K562 (cell line): ENCODE measurements around the gene AIF1L. TPM values are rescaled to one million over a fixed set of nuclear protein-coding genes. Genes with fewer than 3 reads are reported as not detected.

ENCODE experiments used
- ATAC-seq: fragments of 200-7000 bp; cut with Tn5 transposase; 3 replicates; pipeline ENCODE4 v1.9.1; 2020; ENCODE audit warnings: moderate library complexity
- BruUV-seq: library from RNA; stranded (reverse); fragments of 400-500 nt; replicated peaks from 2 replicates; lab custom pipeline; 2021; lab: Mats Ljungman, UMichigan
- CTCF ChIA-PET: fragments of 300-600 bp; formaldehyde crosslinking; extraction: SDS; loops from one replicate; lab custom pipeline; 2021; ENCODE audit warnings: low intra/inter-chr PET ratio; lab: Yijun Ruan, JAX
- POLR2A ChIA-PET: fragments of 300-600, 350-650 bp; sonication (Branson Sonifier 250); formaldehyde crosslinking; extraction: SDS; loops from one replicate; lab custom pipeline; 2021; ENCODE audit warnings: antibody characterized with exemption, inconsistent platforms; lab: Yijun Ruan, JAX
- DNase-seq, 4 experiments: peaks; one replicate each; pipeline versions ENCODE4 v3.0.0 to v3.0.0-alpha.2; 2011 to 2018; ENCODE audit warnings: low spot score in 3 of 4, mixed read lengths in 3 of 4; ENCODE audit errors: extremely low read depth in 1 of 4
- FAIRE-seq: peaks from 2 replicates; lab custom pipeline; 2011; peaks lifted over from hg19 to GRCh38; lab: Jason Lieb, UNC
- H2AFZ ChIP-seq: 2 replicates; pipeline ENCODE4 v1.6.0; 2011; ENCODE audit warnings: low read depth, low read length, control low read depth, inconsistent platforms
- H3K27ac ChIP-seq: fragments of 200-600 bp; 3 replicates; pipeline ENCODE4 v1.8.0; 2011; ENCODE audit warnings: low read depth, mild to moderate bottlenecking, control low read depth, inconsistent platforms, low read length, moderate library complexity, mixed read lengths; ENCODE audit errors: extremely low read depth
- H3K27me3 ChIP-seq, 2 experiments: fragments of 300-600 bp in 1 of 2; 2 replicates in 1 of 2; 3 replicates in 1 of 2; pipeline versions ENCODE4 v1.6.0 to v1.8.0; 2011; ENCODE audit warnings: inconsistent platforms in 2 of 2, low read length in 2 of 2, mild to moderate bottlenecking in 1 of 2, mixed read lengths in 1 of 2, moderate library complexity in 1 of 2; ENCODE audit not compliant: control insufficient read depth in 2 of 2, insufficient read depth in 2 of 2
- H3K36me3 ChIP-seq: fragments of 300-600 bp; 3 replicates; pipeline ENCODE4 v1.8.0; 2011; ENCODE audit warnings: mild to moderate bottlenecking, low read length, inconsistent platforms; ENCODE audit not compliant: control insufficient read depth, insufficient read depth
- H3K4me1 ChIP-seq, 2 experiments: fragments of 200-600 bp in 1 of 2; replicated peaks in 1 of 2; 2 replicates in 1 of 2; 3 replicates in 1 of 2; pipeline versions ENCODE4 v1.5.1 to v1.8.0; 2011; ENCODE audit warnings: inconsistent platforms in 2 of 2, low read length in 2 of 2, mild to moderate bottlenecking in 1 of 2, mixed read lengths in 1 of 2, moderate library complexity in 1 of 2; ENCODE audit not compliant: control insufficient read depth in 2 of 2, insufficient read depth in 2 of 2
- H3K4me2 ChIP-seq: 2 replicates; pipeline ENCODE4 v1.6.1; 2011; ENCODE audit warnings: low read length, control low read depth, inconsistent platforms, mixed read lengths; ENCODE audit not compliant: insufficient read depth
- H3K4me3 ChIP-seq: fragments of 200-600 bp; sonication (generic), shearing (Covaris generic); 2 replicates; pipeline ENCODE4 v1.5.1; 2016; ENCODE audit warnings: control low read depth, inconsistent platforms
- H3K79me2 ChIP-seq: fragments of 200-600 bp; 3 replicates; pipeline ENCODE4 v1.8.0; 2011; ENCODE audit warnings: low read length, inconsistent platforms; ENCODE audit not compliant: control insufficient read depth, insufficient read depth
- H3K9ac ChIP-seq, 2 experiments: 2 replicates each; pipeline versions ENCODE4 v1.6.0 to v1.6.1; 2011; ENCODE audit warnings: low read depth in 2 of 2, low read length in 2 of 2, control low read depth in 1 of 2, inconsistent platforms in 1 of 2, mild to moderate bottlenecking in 1 of 2, mixed read lengths in 1 of 2; ENCODE audit not compliant: insufficient read depth in 1 of 2
- H3K9me1 ChIP-seq: one replicate; pipeline ENCODE4 v1.6.0; 2011; ENCODE audit warnings: inconsistent platforms, mild to moderate bottlenecking, low read length, moderate library complexity; ENCODE audit not compliant: control insufficient read depth, insufficient read depth
- H3K9me3 ChIP-seq: replicated peaks from 2 replicates; pipeline ENCODE4 v1.5.1; 2011; ENCODE audit warnings: low read depth, low read length, inconsistent platforms; ENCODE audit not compliant: control insufficient read depth, insufficient read depth
- H4K20me1 ChIP-seq: replicated peaks from 2 replicates; pipeline ENCODE4 v1.6.1; 2011; ENCODE audit warnings: low read length, inconsistent platforms, mixed read lengths; ENCODE audit not compliant: control insufficient read depth, insufficient read depth
- ETV1 ChIP-seq: fragments of 450-650 bp; conservative IDR thresholded peaks from 2 replicates; pipeline ENCODE4 v1.6.1; 2016; ENCODE audit warnings: missing genetic modification characterization, control low read depth, low read depth, missing compliant biosample characterization
- RUNX1 ChIP-seq: sonication (generic); IDR thresholded peaks from 2 replicates; pipeline ENCODE4 v1.6.1; 2016; ENCODE audit warnings: antibody characterized with exemption, low read depth
- SNRNP70 ChIP-seq: fragments of 200-400 bp; formaldehyde crosslinking; optimal IDR thresholded peaks from 2 replicates; pipeline ENCODE3; 2017; ENCODE audit warnings: low read depth, low read length
- ZBTB7A ChIP-seq: IDR thresholded peaks from 2 replicates; pipeline ENCODE4 v1.6.1; 2011; ENCODE audit warnings: low read depth, mild to moderate bottlenecking, low read length, moderate library complexity, borderline replicate concordance; ENCODE audit not compliant: control insufficient read depth
- ZNF589 ChIP-seq: fragments of 200-800 bp; sonication (Bioruptor generic); IDR thresholded peaks from 2 replicates; pipeline ENCODE4 v1.6.1; 2016; ENCODE audit warnings: low read depth, missing genetic modification characterization, missing compliant biosample characterization
- WGBS: fragments of 100-300 bp; shearing (Covaris generic); methylation state at CpG from one replicate; pipeline ENCODE4 v1.1.6; 2016; ENCODE audit warnings: low coverage, mixed read lengths; ENCODE audit not compliant: insufficient coverage; ENCODE audit errors: missing lambda C conversion rate; 5-methylcytosine and 5-hydroxymethylcytosine counted together
- in situ Hi-C: fragments of 300-500 bp; cut with MboI; formaldehyde crosslinking; loops from 4 replicates; pipeline ENCODE4 v1.15.0; 2018; ENCODE audit warnings: inconsistent platforms, mixed read lengths
- intact Hi-C: fragments of 100-400 bp; cut with micrococcal nuclease; formaldehyde crosslinking; loops from 2 replicates; pipeline ENCODE4 v1.14.2; 2022
- polyA plus RNA-seq, 8 experiments: library from polyadenylated mRNA; depleted of rRNA in 4 of 8; stranded (reverse) in 5 of 8; unstranded in 3 of 8; fragments of >200 nt; fragmentation: Nextera tagmentation in 2 of 8; fragmentation: Illumina TruSeq in 1 of 8; extraction: Ambion mirVana in 2 of 8; extraction: Trizol in 1 of 8; gene quantifications; 2 replicates each; pipeline versions ENCODE4 v1.2.1 to v1.2.3, GENCODE V29; 2011 to 2014; ENCODE audit warnings: inconsistent platforms in 1 of 8, missing spikeins in 1 of 8
- total RNA-seq, 7 experiments: library from RNA; depleted of rRNA in 6 of 7; stranded (reverse); fragments of >200 nt in 6 of 7; fragmentation: Illumina TruSeq in 2 of 7; extraction: Trizol in 2 of 7; gene quantifications; 2 replicates each; pipeline versions ENCODE4 v1.2.1 to v1.2.3, GENCODE V29; 2011 to 2021; ENCODE audit warnings: low replicate concordance in 1 of 7
- TF ChIP-seq, protein P1 (sequence below), 2 experiments: fragments of 450-650 bp; IDR thresholded peaks; 2 replicates each; pipeline ENCODE4 v1.6.1; 2018; ENCODE audit warnings: mild to moderate bottlenecking in 2 of 2, low read depth in 1 of 2; ENCODE audit not compliant: partially characterized antibody in 2 of 2

Gene AIF1L
- total and polyA plus RNA-seq, 9 of the 15 experiments (the other 6 are each of a cell fraction or from before 2014, with no cell fraction given) = 0.34 to 9.1 (median 1.3) TPM

DNA sequence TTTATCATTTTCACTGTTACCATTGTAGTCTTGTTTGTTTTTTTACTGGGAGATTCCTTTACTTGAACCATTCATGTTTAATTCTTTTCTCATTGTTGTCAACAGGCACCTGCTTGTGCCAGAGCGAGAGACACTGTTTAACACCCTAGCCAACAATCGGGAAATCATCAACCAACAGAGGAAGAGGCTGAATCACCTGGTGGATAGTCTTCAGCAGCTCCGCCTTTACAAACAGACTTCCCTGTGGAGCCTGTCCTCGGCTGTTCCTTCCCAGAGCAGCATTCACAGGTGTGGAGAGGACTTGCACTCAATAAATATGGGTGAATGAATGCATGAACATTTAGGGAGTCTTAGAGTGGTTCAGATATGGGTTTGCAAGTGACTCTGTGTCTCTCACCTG, 66.6 kb downstream of the AIF1L start:
- POLR2A ChIA-PET = interaction anchor here (1.3 to 12.0 kb wide), 9 partner anchors 8 to 50 kb away, joined by 5 to 300 read pairs (median 9); partner anchors contain the start of gene NUP214
- WGBS = 97% methylated on average over 4 of the region's 4 CpGs
- intact Hi-C loops = loop anchor here (2.0 kb wide), 1 partner anchor 106 kb away; no protein-coding TSS in a partner anchor

More for the DNA sequence above, 66.6 kb downstream of the AIF1L start:
- no peak overlapping the region for H3K27ac ChIP-seq
- no peak for TF ChIP-seq ETV1 (tag)
- no peak for TF ChIP-seq SNRNP70
- TF ChIP-seq ZBTB7A = no peak
- TF ChIP-seq, protein P1, sequence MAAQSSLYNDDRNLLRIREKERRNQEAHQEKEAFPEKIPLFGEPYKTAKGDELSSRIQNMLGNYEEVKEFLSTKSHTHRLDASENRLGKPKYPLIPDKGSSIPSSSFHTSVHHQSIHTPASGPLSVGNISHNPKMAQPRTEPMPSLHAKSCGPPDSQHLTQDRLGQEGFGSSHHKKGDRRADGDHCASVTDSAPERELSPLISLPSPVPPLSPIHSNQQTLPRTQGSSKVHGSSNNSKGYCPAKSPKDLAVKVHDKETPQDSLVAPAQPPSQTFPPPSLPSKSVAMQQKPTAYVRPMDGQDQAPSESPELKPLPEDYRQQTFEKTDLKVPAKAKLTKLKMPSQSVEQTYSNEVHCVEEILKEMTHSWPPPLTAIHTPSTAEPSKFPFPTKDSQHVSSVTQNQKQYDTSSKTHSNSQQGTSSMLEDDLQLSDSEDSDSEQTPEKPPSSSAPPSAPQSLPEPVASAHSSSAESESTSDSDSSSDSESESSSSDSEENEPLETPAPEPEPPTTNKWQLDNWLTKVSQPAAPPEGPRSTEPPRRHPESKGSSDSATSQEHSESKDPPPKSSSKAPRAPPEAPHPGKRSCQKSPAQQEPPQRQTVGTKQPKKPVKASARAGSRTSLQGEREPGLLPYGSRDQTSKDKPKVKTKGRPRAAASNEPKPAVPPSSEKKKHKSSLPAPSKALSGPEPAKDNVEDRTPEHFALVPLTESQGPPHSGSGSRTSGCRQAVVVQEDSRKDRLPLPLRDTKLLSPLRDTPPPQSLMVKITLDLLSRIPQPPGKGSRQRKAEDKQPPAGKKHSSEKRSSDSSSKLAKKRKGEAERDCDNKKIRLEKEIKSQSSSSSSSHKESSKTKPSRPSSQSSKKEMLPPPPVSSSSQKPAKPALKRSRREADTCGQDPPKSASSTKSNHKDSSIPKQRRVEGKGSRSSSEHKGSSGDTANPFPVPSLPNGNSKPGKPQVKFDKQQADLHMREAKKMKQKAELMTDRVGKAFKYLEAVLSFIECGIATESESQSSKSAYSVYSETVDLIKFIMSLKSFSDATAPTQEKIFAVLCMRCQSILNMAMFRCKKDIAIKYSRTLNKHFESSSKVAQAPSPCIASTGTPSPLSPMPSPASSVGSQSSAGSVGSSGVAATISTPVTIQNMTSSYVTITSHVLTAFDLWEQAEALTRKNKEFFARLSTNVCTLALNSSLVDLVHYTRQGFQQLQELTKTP (IDR thresholded peaks at IDR 0.05; ENCODE audit: low read depth in 1 of 2, partially characterized antibody in 2 of 2) = no peak
- no peak for TF ChIP-seq ZNF589 (CRISPR knock-in tag)
- no peak for TF ChIP-seq RUNX1
- TF ChIP-seq, all 486 proteins: peak for 0
- FAIRE-seq = no peak
- peaks cover 15% of the 10 kb centered on the region; the same call in 2 of the 3 replicates for H3K79me2 ChIP-seq
- no TSS peak for BruUV-seq
- no peaks in the 10 kb centered on the region for H3K4me1 ChIP-seq
- H3K9me1 ChIP-seq = no peaks in the 10 kb centered on the region
- H3K9ac ChIP-seq = no peak overlapping the region
- H3K9me3 ChIP-seq = no peaks in the 10 kb centered on the region
- H3K27me3 ChIP-seq = no peaks in the 10 kb centered on the region
- ATAC-seq = no peak
- H3K4me3 ChIP-seq = no peak overlapping the region
- peaks cover 7% of the 10 kb centered on the region; the same call in 1 of the 2 replicates for H4K20me1 ChIP-seq
- no peak overlapping the region for H2AFZ ChIP-seq
- in situ Hi-C loops = no loop called here
- CTCF ChIA-PET = interaction anchor here (1.0 kb wide), 1 partner anchor 16 kb away, joined by 3 read pairs; no protein-coding TSS in a partner anchor
- H3K4me2 ChIP-seq = no peak overlapping the region
- H3K36me3 ChIP-seq = peaks cover 98% of the 10 kb centered on the region
- no peak for DNase-seq
